GM18519 (cell line): Measurements from ENCODE around the gene ZNF35.
"Not testable (repeated sequence)": the region's sequence is repeated elsewhere in the genome, so short reads cannot be mapped to it uniquely, and the experiment has no call there.

Experiments
- ATAC-seq: cut with Tn5 transposase; IDR thresholded peaks from one replicate; pipeline ENCODE4 v1.9.1; 2021; ENCODE audit warnings: mild to moderate bottlenecking, moderate library complexity; ENCODE audit not compliant: unreplicated experiment, low FRiP score

ZNF35 gene

GRCh38 chr3:44648564-44649229, at the start of gene ZNF35:
ZNF35 (plus strand) TSS chr3:44648732; CDS start chr3:44651068, 2,336 bp downstream.
- ATAC-seq = peak; percentile 81

GRCh38 chr3:44601749-44602148, 46.8 kb upstream of the ZNF35 start:
- ATAC-seq = no peak

GRCh38 chr3:44612678-44613077, 35.9 kb upstream of the ZNF35 start:
- no peak for ATAC-seq

GRCh38 chr3:44624749-44625480, 23.6 kb upstream of the ZNF35 start, which contains the start of gene ZNF197:
ZNF197 (plus strand) TSS chr3:44625036; CDS start chr3:44629155, 4,119 bp downstream.
- peak; percentile 84 for ATAC-seq

- ATAC-seq = no peak
Measured at GRCh38 chr3:44628716-44629115, 19.8 kb upstream of the ZNF35 start.

- ATAC-seq = no peak
Measured at GRCh38 chr3:44632193-44632592, 16.3 kb upstream of the ZNF35 start.

GRCh38 chr3:44642337-44642736, 6.2 kb upstream of the ZNF35 start:
- ATAC-seq = no peak

GRCh38 chr3:44643024-44643423, 5.5 kb upstream of the ZNF35 start:
- ATAC-seq = no peak

GRCh38 chr3:44647771-44648170, 761 bp upstream of the ZNF35 start:
- no peak for ATAC-seq

GRCh38 chr3:44649709-44650108, 1.2 kb downstream of the ZNF35 start:
- no peak for ATAC-seq

- ATAC-seq = no peak
Measured at GRCh38 chr3:44654039-44654438, 5.5 kb downstream of the ZNF35 start.

GRCh38 chr3:44659015-44659414, 10.5 kb downstream of the ZNF35 start:
- no peak for ATAC-seq

GRCh38 chr3:44659434-44659833, 10.9 kb downstream of the ZNF35 start:
- ATAC-seq = no peak

- no peak for ATAC-seq
Measured at GRCh38 chr3:44661189-44661588, 12.7 kb downstream of the ZNF35 start.

GRCh38 chr3:44665173-44665572, 16.6 kb downstream of the ZNF35 start:
- ATAC-seq = no peak

- no peak for ATAC-seq
Measured at GRCh38 chr3:44666346-44666745, 17.8 kb downstream of the ZNF35 start.

GRCh38 chr3:44669760-44670159, 21.2 kb downstream of the ZNF35 start:
- ATAC-seq = no peak

GRCh38 chr3:44673466-44673865, 24.9 kb downstream of the ZNF35 start:
- ATAC-seq = not testable (repeated sequence)

- ATAC-seq = no peak
Measured at GRCh38 chr3:44674211-44674610, 25.7 kb downstream of the ZNF35 start.

- no peak for ATAC-seq
Measured at GRCh38 chr3:44678480-44679116, 30.1 kb downstream of the ZNF35 start.

- no peak for ATAC-seq
Measured at GRCh38 chr3:44680921-44681455, 32.5 kb downstream of the ZNF35 start.
